H1 (cell line): ENCODE measurements around the gene PLXNA4. TPM values are rescaled to one million over a fixed set of nuclear protein-coding genes. Genes with fewer than 3 reads are reported as not detected.

Source experiments
- NANOG ChIP-seq: IDR thresholded peaks from 2 replicates; pipeline ENCODE4 v1.6.1; 2011; ENCODE audit warnings: low read length, low read depth, mild to moderate bottlenecking, inconsistent platforms; ENCODE audit not compliant: insufficient read depth, poor library complexity, severe bottlenecking
- RNF2 ChIP-seq: fragments of 200-900, 300-1000 bp; sonication (generic); IDR thresholded peaks from 2 replicates; pipeline ENCODE4 v1.7.1; 2016; ENCODE audit warnings: borderline replicate concordance, low read depth, mild to moderate bottlenecking, antibody characterized with exemption, low read length; ENCODE audit not compliant: poor library complexity, severe bottlenecking; ENCODE audit errors: missing control alignments
- SAP30 ChIP-seq: fragments of 300-600 bp; sonication (generic); IDR thresholded peaks from 2 replicates; pipeline ENCODE4 v1.7.1; 2012; ENCODE audit warnings: low read length, moderate library complexity, mild to moderate bottlenecking, inconsistent platforms; ENCODE audit not compliant: insufficient read depth, insufficient replicate concordance
- TEAD4 ChIP-seq: IDR thresholded peaks from 2 replicates; pipeline ENCODE4 v1.6.1; 2012; ENCODE audit warnings: low read depth, low read length, inconsistent platforms, mixed read lengths
- polyA plus RNA-seq, 7 experiments: library from polyadenylated mRNA; depleted of rRNA in 3 of 7; stranded (reverse) in 5 of 7; unstranded in 2 of 7; fragments of >200 nt in 5 of 7; fragments of 200-250 nt in 2 of 7; gene quantifications; 1 replicate in 5 of 7; 2 replicates in 1 of 7; 4 replicates in 1 of 7; pipeline versions ENCODE4 v1.2.1 to v1.2.3, GENCODE V29; 2011 to 2013; ENCODE audit warnings: missing spikeins in 2 of 7, mixed read lengths in 2 of 7
- total RNA-seq: library from RNA; stranded (reverse); fragmentation: NEBNext Ultra II Directional; extraction: Animal tissue kit (Norgen Biotek cat#: 25700); gene quantifications from 2 replicates; pipeline ENCODE4 v1.2.1, GENCODE V29; 2021
- TF ChIP-seq, protein P1 (sequence below): fragments of 300-600 bp; sonication (generic); IDR thresholded peaks from 2 replicates; pipeline ENCODE4 v1.7.1; 2012; ENCODE audit warnings: low read length, moderate library complexity, mild to moderate bottlenecking, inconsistent platforms; ENCODE audit not compliant: insufficient replicate concordance
- TF ChIP-seq, protein P2 (sequence below), 3 experiments: IDR thresholded peaks; 1 replicate in 2 of 3; 2 replicates in 1 of 3; pipeline versions ENCODE4 v1.5.1 to v1.6.1; 2011; ENCODE audit warnings: low read length in 3 of 3, mild to moderate bottlenecking in 3 of 3, inconsistent platforms in 2 of 3, low read depth in 1 of 3, moderate library complexity in 1 of 3; ENCODE audit not compliant: insufficient read depth in 1 of 3; ENCODE audit errors: control extremely low read depth in 1 of 3
- TF ChIP-seq, protein P3 (sequence below): IDR thresholded peaks from 2 replicates; pipeline ENCODE4 v1.6.1; 2012; ENCODE audit warnings: inconsistent platforms

PLXNA4 gene
- total and polyA plus RNA-seq, 2 of the 8 experiments (the other 6 are each of a cell fraction or from before 2014, with no cell fraction given), result 0.76 to 0.79 TPM

GRCh38 chr7:132619967-132620366 lies 43.7 kb upstream of the PLXNA4 start (continued):
- TF ChIP-seq, protein P1, sequence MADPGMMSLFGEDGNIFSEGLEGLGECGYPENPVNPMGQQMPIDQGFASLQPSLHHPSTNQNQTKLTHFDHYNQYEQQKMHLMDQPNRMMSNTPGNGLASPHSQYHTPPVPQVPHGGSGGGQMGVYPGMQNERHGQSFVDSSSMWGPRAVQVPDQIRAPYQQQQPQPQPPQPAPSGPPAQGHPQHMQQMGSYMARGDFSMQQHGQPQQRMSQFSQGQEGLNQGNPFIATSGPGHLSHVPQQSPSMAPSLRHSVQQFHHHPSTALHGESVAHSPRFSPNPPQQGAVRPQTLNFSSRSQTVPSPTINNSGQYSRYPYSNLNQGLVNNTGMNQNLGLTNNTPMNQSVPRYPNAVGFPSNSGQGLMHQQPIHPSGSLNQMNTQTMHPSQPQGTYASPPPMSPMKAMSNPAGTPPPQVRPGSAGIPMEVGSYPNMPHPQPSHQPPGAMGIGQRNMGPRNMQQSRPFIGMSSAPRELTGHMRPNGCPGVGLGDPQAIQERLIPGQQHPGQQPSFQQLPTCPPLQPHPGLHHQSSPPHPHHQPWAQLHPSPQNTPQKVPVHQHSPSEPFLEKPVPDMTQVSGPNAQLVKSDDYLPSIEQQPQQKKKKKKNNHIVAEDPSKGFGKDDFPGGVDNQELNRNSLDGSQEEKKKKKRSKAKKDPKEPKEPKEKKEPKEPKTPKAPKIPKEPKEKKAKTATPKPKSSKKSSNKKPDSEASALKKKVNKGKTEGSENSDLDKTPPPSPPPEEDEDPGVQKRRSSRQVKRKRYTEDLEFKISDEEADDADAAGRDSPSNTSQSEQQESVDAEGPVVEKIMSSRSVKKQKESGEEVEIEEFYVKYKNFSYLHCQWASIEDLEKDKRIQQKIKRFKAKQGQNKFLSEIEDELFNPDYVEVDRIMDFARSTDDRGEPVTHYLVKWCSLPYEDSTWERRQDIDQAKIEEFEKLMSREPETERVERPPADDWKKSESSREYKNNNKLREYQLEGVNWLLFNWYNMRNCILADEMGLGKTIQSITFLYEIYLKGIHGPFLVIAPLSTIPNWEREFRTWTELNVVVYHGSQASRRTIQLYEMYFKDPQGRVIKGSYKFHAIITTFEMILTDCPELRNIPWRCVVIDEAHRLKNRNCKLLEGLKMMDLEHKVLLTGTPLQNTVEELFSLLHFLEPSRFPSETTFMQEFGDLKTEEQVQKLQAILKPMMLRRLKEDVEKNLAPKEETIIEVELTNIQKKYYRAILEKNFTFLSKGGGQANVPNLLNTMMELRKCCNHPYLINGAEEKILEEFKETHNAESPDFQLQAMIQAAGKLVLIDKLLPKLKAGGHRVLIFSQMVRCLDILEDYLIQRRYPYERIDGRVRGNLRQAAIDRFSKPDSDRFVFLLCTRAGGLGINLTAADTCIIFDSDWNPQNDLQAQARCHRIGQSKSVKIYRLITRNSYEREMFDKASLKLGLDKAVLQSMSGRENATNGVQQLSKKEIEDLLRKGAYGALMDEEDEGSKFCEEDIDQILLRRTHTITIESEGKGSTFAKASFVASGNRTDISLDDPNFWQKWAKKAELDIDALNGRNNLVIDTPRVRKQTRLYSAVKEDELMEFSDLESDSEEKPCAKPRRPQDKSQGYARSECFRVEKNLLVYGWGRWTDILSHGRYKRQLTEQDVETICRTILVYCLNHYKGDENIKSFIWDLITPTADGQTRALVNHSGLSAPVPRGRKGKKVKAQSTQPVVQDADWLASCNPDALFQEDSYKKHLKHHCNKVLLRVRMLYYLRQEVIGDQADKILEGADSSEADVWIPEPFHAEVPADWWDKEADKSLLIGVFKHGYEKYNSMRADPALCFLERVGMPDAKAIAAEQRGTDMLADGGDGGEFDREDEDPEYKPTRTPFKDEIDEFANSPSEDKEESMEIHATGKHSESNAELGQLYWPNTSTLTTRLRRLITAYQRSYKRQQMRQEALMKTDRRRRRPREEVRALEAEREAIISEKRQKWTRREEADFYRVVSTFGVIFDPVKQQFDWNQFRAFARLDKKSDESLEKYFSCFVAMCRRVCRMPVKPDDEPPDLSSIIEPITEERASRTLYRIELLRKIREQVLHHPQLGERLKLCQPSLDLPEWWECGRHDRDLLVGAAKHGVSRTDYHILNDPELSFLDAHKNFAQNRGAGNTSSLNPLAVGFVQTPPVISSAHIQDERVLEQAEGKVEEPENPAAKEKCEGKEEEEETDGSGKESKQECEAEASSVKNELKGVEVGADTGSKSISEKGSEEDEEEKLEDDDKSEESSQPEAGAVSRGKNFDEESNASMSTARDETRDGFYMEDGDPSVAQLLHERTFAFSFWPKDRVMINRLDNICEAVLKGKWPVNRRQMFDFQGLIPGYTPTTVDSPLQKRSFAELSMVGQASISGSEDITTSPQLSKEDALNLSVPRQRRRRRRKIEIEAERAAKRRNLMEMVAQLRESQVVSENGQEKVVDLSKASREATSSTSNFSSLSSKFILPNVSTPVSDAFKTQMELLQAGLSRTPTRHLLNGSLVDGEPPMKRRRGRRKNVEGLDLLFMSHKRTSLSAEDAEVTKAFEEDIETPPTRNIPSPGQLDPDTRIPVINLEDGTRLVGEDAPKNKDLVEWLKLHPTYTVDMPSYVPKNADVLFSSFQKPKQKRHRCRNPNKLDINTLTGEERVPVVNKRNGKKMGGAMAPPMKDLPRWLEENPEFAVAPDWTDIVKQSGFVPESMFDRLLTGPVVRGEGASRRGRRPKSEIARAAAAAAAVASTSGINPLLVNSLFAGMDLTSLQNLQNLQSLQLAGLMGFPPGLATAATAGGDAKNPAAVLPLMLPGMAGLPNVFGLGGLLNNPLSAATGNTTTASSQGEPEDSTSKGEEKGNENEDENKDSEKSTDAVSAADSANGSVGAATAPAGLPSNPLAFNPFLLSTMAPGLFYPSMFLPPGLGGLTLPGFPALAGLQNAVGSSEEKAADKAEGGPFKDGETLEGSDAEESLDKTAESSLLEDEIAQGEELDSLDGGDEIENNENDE, result no peak
- TF ChIP-seq, protein P2, sequence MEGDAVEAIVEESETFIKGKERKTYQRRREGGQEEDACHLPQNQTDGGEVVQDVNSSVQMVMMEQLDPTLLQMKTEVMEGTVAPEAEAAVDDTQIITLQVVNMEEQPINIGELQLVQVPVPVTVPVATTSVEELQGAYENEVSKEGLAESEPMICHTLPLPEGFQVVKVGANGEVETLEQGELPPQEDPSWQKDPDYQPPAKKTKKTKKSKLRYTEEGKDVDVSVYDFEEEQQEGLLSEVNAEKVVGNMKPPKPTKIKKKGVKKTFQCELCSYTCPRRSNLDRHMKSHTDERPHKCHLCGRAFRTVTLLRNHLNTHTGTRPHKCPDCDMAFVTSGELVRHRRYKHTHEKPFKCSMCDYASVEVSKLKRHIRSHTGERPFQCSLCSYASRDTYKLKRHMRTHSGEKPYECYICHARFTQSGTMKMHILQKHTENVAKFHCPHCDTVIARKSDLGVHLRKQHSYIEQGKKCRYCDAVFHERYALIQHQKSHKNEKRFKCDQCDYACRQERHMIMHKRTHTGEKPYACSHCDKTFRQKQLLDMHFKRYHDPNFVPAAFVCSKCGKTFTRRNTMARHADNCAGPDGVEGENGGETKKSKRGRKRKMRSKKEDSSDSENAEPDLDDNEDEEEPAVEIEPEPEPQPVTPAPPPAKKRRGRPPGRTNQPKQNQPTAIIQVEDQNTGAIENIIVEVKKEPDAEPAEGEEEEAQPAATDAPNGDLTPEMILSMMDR (IDR thresholded peaks at IDR 0.05; ENCODE audit: control extremely low read depth in 1 of 3, insufficient read depth in 1 of 3, low read depth in 1 of 3, low read length in 3 of 3), result no peak
- no peak for TF ChIP-seq RNF2
- TF ChIP-seq NANOG, result no peak
- TF ChIP-seq TEAD4, result no peak
- no peak for TF ChIP-seq SAP30
- TF ChIP-seq, protein P3, sequence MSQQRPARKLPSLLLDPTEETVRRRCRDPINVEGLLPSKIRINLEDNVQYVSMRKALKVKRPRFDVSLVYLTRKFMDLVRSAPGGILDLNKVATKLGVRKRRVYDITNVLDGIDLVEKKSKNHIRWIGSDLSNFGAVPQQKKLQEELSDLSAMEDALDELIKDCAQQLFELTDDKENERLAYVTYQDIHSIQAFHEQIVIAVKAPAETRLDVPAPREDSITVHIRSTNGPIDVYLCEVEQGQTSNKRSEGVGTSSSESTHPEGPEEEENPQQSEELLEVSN, result no peak
